Endothelial cell of umbilical vein (primary cell): Measurements from ENCODE around the gene ODAD3.

Experiments used
- CTCF ChIP-seq, 2 donors: IDR thresholded peaks; 1 replicate in 1 of 2; 2 replicates in 1 of 2; pipeline ENCODE4 v1.5.1; 2011; ENCODE audit warnings: low read length in 2 of 2, mild to moderate bottlenecking in 2 of 2, moderate library complexity in 2 of 2, control low read depth in 1 of 2, inconsistent platforms in 1 of 2, low read depth in 1 of 2; ENCODE audit not compliant: insufficient read depth in 1 of 2; ENCODE audit errors: extremely low read depth in 1 of 2
- FOS ChIP-seq: IDR thresholded peaks from 2 replicates; pipeline ENCODE4 v1.6.1; 2011; ENCODE audit warnings: mild to moderate bottlenecking, low read length, moderate library complexity, borderline replicate concordance; ENCODE audit not compliant: insufficient read depth
- POLR2A ChIP-seq: IDR thresholded peaks from 2 replicates; pipeline ENCODE4 v1.6.1; 2012; ENCODE audit warnings: low read depth, mild to moderate bottlenecking, control low read depth, low read length
- POLR2AphosphoS5 ChIP-seq: IDR thresholded peaks from 2 replicates; pipeline ENCODE4 v1.6.1; 2012; ENCODE audit warnings: low read depth, mild to moderate bottlenecking, control low read depth, low read length, moderate library complexity; ENCODE audit not compliant: insufficient read depth
- TF ChIP-seq, protein P1 (sequence below): IDR thresholded peaks from 2 replicates; pipeline ENCODE4 v1.6.1; 2011; ENCODE audit not compliant: insufficient read depth, insufficient read length

DNA sequence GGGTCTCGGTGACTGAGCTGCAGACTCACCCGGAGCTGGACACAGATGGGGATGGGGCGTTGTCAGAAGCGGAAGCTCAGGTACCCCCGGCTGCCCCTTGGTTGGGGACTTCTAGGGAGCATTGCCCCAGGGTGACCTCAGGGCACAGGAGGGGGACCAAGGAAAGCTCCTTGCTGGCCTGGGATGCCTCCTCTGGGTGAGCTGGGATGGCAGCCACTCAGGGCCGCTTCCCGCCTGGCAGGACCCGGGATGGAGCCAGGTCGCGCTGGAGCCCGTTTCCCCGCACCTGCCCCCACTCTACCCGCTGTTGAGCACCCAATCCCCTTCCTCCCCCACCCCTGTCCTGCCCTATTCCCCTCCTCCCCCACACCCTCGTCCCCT lies 11.3 kb upstream of the ODAD3 start:
- no peak for TF ChIP-seq POLR2A
- no peak for TF ChIP-seq CTCF (IDR thresholded peaks at IDR 0.05; ENCODE audit: extremely low read depth in 1 of 2, insufficient read depth in 1 of 2, low read depth in 1 of 2, low read length in 2 of 2)
- TF ChIP-seq, protein P1, sequence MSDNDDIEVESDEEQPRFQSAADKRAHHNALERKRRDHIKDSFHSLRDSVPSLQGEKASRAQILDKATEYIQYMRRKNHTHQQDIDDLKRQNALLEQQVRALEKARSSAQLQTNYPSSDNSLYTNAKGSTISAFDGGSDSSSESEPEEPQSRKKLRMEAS: no peak
- no peak for TF ChIP-seq POLR2AphosphoS5
- no peak for TF ChIP-seq FOS
